HL-60/S4 treated with retinoic acid at 250 ng/mL for 4 days and 3 days (cell line): Measurements from ENCODE around the gene UHRF1.

Source experiments
- in situ Hi-C: fragments of 300-500 bp; cut with MboI; formaldehyde crosslinking; loops from 2 replicates; pipeline ENCODE4 v1.7.0; 2022; ENCODE audit warnings: low sequenced_read_pairs

UHRF1 gene

DNA sequence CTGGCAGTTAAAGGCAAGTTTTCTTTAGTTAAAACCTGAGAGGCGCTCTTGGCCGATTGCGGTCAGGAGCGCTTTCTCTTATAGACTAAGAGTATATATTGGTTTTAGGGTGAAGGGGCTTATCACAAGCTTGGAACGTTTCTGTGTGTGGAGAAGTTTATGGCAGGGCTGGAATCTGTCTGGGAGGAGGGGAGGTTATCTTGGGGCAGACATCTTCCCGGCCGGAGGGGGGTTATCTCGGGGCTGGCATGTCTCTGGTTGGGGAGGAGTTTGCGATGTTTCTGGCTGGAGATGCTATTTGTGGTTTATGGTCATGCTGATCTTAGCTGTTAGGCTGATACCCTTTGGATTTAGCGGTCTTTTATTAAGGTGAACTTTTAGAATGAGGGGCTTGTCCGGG is 78.0 kb downstream of the UHRF1 start:
- in situ Hi-C loops, result no loop called here

GRCh38 chr19:4987692-4988370 is 78.5 kb downstream of the UHRF1 start:
- in situ Hi-C loops, result no loop called here

DNA sequence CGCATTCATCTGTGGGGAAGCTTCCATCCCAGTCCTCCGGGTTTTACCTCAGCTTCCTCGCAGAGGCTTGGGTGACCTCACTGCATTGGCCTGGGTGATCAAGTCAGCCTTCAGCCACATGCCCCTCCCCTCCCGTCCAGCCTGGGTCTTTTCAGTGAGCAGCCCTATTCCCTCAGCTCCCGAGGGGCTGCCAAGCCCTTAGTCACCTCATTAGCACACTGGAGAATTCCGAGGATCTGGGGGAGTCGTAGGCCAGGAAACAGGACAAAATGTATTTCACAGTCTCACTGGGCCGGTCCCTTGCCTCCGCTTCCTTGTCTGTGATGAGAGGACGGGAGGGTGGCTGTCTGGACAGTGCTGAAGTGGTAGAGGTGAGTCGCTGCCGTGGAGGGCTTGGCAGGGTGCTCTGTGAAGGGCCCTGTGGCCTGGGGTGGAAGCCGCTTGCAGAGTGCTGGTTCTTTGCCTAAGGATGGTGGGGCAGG is 79.5 kb downstream of the UHRF1 start:
- in situ Hi-C loops, result no loop called here

GRCh38 chr19:4990306-4990705 is 81.0 kb downstream of the UHRF1 start:
- in situ Hi-C loops, result no loop called here

- in situ Hi-C loops, result no loop called here
Observed at GRCh38 chr19:4991538-4991937, 82.2 kb downstream of the UHRF1 start.

DNA sequence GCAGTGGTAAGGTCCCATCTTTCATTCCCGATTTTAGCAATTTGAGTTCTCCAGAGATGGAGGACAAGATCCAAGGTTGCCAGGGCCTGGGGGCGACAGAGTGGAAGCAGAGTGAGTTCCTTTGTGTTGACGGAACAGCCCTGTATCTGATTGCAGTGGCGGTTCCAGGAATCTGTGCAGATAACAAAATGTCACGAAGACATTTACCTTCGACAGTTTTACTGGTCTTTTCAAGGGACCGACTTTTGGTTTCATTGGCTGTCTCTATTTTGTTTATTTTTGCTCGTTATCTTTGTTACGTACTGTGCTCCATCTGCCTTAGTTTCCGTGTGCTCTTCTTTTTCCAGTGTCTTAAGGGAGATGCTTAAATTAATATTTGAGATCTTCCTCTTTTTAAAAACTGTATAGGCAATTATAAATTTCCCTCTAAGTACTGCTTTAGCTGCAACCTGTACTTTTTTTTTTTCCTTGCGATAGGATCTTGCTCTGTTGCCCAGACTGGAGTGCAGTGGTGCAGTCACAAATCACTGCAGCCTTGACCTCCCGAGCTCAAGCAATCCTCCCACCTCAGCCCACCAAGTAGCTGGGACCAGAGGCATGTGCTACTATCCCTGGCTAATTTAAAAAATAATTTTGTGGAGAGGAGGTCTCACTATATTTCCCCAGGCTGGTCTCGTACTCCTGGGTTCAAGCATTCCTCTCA is 82.8 kb downstream of the UHRF1 start:
- in situ Hi-C loops, result no loop called here

DNA sequence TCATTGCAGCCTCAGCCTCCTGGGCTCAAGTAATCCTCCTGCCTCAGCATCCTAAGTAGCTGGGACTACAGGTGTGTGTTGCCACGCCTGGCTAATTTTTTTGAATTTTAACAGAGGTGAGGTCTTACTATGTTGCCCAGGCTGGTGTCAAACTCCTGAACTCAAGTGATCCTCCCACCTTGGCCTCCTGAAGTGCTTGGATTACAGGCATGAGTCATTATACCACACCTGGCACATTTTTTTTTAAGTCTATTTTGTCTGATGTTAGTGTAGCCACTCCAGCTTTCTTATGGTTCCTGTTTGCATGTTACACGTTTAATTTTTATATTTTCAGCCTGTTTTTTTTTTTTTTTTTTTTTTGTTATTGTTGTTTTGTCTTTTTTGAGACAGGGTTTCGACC is 84.4 kb downstream of the UHRF1 start:
- in situ Hi-C loops, result no loop called here

DNA sequence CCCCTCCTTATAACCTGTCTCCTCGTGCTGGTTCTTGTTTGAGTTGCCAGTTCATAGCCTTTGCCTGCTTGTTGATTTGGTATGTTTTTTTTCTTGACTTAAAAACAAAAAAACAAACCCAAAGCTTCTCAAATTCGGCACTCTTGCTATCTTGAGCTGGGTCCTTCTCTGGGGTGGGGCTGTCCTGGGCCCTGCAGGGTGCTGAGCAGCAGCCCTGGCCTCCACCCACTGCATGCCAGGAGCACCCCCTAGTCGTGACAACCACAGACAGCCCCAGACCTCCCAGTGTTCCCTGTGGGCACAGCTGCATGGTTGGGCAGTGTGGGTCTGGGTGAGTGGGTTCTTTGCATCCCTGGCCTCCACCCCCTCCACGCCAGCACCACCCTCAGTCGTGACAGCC is 87.4 kb downstream of the UHRF1 start:
- in situ Hi-C loops, result no loop called here

DNA sequence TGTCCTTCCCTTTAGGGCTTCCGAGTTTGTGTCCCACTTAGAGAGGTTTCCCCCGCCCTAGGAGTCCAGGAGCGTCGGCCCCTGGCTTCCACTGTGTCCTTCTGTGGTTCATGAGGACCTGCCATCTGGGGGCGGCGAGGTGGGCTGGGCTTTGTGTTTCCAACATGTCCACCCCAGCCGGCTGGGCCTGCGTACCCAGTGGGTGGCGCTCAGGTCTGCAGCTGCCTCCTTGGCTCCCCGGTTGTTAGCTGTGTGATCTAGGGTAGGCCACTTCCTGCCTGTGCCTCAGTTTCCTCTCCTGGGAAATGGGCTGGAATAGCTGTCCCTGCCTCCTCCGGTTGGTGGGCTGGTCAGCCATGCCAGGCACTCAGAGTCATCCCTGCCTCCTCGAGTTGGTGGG is 88.0 kb downstream of the UHRF1 start:
- in situ Hi-C loops, result no loop called here

DNA sequence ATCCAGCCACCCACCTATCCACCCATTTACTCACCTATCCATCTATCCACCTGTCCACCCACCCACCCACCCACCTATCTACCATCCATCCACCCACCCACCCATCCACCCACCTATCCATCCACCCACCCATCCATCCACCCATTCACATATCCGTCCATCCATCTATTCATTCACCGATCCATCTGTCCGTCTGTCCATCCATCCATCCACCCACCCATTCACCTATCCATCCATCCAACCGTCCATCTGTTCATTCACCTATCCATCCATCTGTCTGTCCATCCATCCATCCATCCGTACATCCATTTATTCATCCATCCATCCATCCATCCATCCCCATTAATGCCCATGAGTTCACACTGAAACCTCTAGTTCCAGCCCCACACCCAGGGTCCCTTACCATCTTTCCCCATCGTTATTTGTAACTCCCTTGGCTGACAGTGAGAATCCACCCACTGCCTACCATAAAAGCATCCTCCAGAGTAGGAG is 90.9 kb downstream of the UHRF1 start:
- in situ Hi-C loops, result no loop called here

GRCh38 chr19:5001615-5002014 is 92.3 kb downstream of the UHRF1 start:
- in situ Hi-C loops, result no loop called here

DNA sequence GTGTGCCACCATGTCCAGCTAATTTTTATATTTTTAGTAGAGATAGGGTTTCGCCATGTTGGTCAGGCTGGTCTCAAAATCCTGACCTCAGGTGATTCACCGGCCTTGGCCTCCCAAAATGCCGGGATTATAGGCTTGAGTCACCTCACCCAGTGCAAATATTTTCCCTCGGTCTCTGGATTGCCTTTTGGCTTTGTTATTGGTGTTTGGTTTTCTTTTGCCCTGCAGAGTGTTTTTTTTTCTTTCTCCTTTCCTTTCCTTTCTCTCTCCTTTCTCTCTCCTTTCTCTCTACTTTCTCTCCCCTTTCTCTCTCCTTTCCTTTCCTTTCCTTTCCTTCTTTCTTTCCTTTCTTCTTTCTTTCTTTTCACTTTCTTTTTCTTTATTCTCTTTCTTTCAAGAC is 92.8 kb downstream of the UHRF1 start:
- in situ Hi-C loops, result no loop called here

GRCh38 chr19:5003781-5004180 is 94.5 kb downstream of the UHRF1 start:
- in situ Hi-C loops, result no loop called here

GRCh38 chr19:5005096-5005495 is 95.8 kb downstream of the UHRF1 start:
- in situ Hi-C loops, result no loop called here

- in situ Hi-C loops, result no loop called here
Observed at GRCh38 chr19:5006201-5006600, 96.9 kb downstream of the UHRF1 start.

- in situ Hi-C loops, result no loop called here
Observed at GRCh38 chr19:5006821-5007220, 97.5 kb downstream of the UHRF1 start.
